EH (cell line): ENCODE results near the gene SERPINF2.
A peak's percentile ranks its signal among the peaks of the same experiment; 100 is the strongest.
"Not testable (repeated sequence)": the region's sequence is repeated elsewhere in the genome, so short reads cannot be mapped to it uniquely, and the experiment has no call there.

Experiments used
- DNase-seq: peaks from one replicate; pipeline ENCODE4 v3.0.0-alpha.2; 2015; ENCODE audit warnings: low read depth

Gene SERPINF2

DNA sequence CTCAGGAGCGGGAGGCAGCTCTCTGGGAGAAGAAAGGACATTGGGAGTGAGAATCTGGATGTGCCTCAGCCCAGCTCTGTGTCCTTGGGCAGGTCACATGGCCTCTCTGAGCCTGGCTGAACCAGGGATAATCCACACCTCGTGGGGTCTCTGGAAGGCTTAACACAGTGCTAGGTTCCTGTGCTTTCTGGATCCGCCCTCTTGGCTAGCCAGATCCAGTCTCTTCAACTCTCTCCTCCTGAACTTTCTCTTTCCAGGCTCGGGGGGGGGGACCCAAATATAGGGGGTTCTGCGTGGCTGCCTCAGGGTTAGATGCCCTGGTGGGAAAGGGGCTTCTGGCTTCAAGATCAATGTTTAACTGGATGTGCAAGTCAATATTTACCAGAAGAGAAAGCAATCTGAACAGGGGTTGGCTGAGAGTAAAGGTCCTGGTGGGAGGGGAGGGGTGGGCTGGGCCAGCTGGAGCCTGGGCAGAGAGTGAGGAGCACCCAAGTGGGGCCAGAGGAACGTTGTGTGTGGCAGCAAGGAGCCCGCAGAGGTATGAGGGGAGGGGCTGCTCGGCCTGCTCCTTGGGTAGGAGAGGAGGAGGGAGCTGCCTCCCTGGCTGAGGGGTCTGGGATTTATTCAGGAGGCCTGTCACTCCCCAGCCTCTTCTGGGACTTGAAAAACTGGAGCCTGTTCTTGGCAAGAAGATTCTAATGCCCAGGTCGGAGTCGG, at the start of gene SERPINF2:
TSS of gene SERPINF2 (plus strand) at position 501 of the 717 bp plus-strand sequence. CDS start 2,125 bp downstream, outside the sequence.
- DNase-seq: no peak

DNA sequence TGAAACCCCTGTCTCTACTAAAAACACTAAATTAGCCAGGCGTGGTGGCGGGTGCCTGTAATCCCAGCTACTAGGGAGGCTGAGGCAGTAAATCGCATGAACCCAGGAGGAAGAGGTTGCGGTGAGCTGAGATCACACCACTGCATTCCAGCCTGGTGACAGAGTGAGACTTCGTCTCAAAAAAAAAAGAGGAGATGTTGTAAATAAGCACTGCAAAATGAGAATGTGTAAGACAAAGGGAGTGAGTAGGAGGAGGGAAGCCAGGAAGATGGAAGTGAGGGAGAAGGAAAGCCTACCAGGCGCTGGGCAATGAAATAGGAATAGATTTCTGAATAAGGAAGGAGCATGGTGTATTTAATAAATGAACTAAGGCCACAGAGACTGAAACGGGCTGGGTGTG, 49.3 kb upstream of the SERPINF2 start:
- peak; percentile 53 for DNase-seq

DNA sequence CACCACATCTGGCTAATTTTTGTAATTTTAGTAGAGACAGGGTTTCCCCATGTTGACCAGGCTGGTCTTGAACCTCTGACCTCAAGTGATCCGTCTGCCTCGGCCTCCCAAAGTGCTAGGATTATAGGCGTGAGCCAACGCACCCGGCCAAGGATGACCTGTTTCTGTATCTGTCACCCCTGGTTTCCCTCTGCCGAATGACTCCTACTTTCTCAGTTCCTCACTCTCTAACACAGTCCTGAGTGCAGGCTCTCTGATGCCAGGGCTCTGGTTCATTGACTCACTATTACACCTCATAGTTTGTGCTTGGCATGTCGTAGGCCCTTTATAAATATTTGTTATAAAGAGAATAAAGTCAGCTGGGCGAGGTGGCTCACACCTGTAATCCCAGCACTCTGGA, 47.3 kb upstream of the SERPINF2 start:
- DNase-seq: no peak

DNA sequence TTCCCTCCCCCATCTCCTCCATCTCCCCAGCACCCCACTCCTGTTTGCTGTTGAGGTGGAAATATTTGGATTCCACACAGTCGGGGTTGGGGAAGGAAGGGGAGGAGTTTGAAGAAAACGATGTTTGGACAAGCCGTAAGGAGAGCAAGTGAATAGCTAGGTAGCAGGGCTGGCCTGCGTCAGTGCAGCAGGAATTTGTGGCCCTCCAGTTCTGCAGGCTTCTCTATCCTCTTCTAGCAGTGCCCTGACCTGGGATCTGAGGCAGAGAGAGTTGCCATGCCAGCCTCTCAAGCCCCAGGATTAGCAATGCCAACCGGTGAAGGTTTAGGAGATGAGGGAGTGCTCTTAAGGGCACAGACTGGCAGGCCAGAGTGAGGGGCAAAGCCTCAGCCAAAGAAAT, 45.0 kb upstream of the SERPINF2 start:
- no peak for DNase-seq

DNA sequence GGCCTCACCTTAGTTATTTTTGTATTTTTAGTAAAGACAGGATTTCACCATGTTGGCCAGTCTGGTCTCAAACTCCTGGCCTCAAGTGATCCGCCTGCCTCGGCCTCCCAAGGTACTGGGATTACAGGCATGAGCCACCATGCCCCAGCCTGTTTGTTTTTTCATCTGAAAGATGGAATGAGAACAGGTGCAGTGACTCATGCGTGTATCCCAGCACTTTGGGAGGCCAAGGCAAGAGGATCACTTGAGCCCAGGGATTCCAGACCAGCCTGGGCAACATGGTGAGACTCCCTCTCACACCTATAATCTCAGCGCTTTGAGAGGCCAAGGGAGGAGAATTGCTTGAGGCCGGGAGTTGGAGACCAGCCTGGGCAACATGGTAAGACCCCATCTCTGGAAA, 42.8 kb upstream of the SERPINF2 start:
- not testable (repeated sequence) for DNase-seq

DNA sequence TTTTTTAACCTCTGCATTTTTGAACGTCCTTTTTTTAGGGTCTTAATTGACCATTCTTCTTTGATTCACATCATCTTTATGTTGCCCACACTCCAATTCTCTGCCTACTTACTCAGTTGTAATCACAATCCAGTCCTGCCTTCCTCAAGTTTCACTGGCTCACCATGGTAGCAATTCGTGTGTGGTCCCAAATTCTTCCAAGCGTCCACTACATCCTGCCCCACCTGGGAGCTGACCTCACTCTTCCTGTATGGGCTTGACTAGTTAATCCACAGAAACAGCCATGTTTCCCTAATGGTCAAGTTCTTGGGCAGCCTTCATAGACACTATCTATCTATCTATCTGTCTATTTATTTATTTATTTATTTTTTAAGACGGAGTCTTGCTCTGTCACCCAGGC, 39.6 kb upstream of the SERPINF2 start:
- DNase-seq: peak; percentile 19

DNA sequence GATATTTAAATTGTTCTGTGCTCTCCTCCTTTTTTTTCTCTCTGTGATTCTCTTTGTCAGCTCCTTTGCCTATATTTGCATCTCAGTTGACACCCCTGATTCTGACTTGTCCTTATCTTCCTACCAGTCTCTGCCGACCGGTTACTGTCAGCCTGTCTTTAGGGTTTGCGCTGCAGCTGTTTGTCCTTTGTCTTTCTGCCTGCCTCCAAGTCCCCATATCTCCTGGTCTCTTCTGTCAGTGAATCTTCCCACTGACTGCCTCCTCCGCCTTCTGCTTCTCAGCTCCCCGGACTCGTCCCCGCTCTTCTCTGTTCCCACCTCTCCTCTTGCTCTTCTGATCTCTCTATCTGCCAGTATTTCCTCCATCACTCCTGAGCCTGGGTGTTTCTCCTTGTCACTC, 37.7 kb upstream of the SERPINF2 start:
- no peak for DNase-seq

DNA sequence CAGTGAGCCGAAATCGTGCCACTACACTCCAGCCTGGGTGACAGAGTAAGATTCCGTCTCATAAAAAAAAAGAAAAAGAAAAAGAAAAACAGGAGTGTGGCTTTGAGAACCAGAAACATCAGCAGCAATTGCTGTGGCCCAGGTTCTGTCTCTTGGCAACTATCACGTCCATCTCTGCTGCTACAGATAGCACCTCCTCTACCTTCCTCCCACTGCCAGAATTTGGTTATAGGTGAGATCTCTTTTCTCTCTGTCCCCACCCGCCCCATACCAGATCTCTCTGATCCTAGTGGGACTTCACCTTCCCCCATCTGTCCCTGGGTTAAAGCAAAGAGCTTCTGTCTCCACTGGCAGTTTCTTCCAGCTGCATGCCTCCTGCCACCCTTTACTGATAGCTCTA, 35.6 kb upstream of the SERPINF2 start:
- DNase-seq: no peak

DNA sequence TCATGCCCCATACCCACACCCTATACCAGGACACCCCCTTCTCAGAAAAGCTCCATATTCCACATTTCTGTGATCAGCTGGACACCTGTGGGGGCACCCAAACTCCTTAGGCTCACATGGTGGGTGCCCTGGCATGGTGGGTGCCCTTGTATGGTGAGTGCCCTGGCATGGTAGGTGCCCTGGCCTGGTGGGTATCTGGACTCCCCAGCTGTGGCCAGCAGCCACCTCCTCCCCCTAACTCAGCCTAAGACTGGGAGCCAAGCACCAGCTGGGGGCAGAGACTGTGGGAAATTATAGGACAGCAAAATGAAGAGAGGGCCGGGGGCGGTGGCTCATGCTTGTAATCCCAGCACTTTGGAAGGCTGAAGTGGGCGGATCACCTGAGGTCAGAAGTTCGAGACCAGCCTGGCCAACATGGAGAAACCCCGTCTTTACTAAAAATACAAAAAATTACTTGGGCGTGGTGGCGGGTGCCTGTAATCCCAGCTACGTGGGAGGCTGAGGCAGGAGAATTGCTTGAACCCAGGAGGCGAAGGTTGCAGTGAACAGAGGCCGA, 33.8 kb upstream of the SERPINF2 start:
- not testable (repeated sequence) for DNase-seq

DNA sequence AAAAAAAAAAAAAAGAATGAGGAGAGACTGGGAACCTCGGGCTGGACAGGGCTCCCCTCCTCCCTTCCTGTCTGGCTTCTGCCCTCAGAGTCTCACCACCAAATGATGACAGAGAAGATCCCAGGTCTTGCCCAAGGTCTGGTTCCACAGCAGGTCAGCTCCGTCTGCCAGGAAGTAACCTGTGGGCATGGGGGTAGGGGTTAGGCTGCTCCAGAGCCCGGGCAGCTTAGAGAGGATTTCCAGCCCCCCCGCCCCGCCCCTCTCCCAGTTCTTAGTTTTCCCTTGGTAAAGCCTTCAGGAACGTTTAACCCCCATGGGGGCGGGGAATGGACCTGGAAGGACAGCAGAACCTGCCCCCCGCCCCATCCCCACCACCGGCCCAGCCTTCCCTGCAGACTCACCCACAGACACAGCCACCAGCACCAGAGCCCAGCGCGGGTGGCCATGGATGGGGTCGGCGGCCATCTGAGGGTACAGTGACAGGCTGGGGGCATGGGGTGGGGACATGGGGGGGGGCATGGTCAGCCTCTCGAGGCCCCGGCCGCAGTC, 33.2 kb upstream of the SERPINF2 start:
- DNase-seq: peak; percentile 56

DNA sequence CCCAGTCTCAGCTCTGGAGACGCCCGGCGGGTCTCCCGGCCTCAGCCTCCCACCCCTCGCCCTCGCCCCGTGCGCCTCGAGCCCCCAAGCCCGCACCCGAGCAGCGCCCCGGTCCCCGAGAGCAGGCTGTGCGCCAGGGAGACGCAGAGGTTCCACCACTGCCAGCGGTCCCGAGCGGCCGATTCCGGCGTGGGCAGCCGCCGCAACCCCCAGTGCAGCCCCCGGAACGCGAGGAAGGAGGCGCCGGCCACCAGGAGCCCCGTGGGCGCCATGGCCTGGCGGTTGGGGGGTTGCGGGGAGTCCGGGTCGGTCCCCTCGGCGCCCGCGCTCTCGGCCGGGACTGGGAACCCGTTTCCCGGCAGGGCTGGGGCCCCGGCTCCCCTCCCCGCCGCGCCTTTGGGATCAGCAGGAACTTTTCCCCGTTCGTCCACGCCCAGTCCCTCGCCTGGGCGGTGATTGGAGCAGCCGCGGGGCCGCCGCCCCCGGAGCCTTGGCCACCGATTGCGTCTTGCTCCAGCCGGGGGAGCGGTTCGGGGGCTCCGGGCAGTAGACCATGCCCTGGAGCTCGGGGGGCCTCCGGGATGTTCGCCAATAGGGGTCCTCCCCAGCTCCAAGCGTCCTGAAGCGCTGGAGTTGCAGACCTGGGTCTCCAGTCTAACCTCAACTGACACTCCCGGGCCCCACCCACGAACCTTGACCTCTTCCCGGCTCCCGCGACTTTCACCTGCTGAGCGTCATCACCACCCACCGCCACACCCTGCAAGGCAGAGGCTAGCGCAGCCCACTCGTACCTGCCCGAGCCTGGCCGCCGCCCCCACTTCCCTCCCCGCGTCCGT, 32.5 kb upstream of the SERPINF2 start, which contains the start of gene TLCD2:
TSS of gene TLCD2 (minus strand) at position 407 of the 836 bp plus-strand sequence. CDS start at position 272, 135 bp downstream.
- peak; percentile 82 for DNase-seq

DNA sequence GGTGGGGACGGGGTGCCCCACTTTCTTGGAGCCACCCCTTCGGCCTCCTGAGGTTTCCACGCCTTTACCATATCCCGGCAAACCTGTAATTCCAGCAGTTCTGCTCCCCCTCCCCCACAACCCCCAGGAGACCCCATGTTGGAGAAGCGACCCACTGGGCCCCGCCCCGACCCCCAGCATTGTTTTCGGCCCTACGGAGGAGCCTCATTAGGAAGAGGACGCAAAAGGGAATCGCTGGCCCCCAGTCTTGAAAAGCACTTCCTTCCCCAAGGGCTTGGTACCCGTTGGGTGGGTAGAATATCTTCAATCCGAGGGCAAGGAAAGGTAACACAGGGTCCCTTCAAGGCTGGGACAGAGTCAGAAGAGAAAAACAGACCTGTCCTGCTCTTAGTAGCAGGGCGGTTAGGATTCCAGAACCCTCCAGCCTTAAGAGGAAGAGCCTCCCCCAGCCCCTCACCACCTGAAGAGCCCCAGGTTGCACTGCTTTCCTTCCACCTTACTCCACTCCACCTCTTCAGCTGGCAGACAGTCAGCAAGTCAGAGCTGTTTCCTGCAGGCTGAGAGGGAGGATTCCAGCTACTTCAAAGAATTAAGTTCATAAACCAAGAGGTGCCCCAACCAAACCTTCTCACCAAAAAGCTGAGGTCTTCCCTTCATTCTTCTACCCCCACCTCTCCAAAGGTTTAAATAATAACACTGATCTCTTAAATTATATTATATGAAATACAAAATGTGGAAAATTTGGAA, 31.7 kb upstream of the SERPINF2 start:
- DNase-seq: peak; percentile 59

DNA sequence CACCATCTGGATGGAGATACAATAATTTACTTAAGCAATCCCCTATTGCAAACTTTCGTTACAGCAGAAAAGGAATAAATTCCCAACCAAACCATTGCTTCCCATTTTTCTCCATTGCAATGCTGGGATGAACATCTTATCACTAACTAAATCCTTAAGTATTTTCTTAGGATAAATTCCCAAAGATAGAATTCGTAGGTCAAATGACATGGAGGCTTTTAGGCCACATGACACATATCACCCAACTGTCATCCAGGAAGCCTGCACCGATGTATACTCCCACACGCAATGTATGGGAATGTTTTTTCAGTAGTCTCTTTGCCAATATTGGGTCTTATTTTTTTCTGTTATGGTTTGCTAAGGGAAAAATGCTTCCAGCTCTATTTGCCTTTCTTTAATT, 30.9 kb upstream of the SERPINF2 start:
- DNase-seq: peak; percentile 24

DNA sequence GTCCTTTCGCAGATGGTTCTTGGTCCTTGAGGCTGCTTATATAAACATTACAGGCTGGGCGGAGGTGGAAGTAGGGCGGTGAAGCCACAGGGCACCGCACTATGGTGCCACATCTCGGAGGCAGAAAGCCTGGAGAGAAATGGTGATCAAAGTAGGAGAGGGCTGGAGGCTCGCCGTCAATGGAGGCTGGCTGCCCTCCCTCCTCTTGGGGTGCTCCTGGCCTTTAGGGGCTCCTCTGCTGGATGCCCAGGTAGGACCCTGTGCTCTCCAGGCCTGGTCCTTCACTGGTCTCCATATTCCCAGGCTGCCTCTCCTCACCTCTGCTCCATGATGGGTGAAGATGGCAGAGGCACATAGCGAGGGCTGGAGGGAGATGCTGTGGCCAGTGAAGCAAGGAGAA, 30.4 kb upstream of the SERPINF2 start:
- peak; percentile 6 for DNase-seq

DNA sequence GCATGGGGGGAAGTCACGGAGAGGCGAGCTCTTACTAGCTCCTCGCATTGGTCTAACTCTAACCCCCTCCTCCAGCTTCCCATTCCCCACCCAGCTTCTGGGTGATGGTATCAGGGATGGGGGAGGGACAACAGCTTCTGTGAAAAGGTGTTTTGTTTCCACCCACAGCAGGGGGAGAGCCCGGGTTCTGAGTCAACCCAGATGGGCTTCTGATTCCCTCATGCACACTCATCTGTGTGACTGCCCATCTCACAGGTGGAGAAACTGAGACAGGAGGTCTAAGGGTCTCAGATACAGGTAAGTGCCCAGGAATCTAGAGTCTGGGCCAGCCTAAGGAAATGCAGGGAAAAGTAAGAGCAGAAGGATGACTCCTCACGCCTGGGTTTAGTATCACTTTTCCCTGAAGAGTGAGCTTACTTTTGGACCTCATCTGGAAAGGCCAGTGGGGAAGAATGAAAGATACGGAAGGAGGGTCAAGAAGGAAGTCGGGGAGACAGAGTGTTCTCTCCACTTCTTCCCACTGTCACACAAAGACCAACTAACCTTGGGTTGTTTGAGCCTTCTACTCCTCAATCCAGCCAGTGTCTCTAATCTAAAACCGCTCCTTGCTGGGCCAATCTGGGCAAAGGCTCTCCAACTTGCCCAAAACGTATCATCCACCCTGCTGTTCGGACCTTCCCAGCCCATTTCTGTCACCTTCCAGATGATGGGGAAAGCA, 29.4 kb upstream of the SERPINF2 start:
- peak; percentile 22 for DNase-seq

DNA sequence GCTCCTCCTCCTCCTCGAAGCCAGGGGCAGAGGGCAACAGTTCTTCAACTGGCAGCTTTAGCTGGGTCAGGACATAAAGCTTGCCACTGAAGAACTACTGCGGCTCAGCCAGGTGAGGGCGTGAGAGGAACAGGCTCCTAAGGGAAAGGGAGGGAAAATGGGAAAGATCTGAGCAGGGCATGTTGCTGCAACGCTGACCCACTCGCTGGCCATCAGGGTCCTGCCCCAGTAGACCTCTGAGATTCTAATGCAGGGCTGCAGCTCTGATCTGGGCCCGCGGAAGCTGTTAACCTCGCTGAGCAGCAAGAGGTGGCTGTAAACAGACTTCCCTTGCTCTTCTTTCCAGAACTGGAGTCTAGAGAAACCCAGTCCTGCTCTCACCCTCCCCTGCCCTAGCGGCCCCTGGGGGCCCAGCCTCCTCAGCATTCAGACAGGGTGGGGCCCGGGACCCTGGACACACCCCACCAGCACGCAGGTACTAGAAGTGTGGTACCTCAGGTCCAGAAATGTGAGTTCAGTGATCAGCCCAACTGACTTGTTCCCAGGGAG, 28.7 kb upstream of the SERPINF2 start:
- peak; percentile 50 for DNase-seq

DNA sequence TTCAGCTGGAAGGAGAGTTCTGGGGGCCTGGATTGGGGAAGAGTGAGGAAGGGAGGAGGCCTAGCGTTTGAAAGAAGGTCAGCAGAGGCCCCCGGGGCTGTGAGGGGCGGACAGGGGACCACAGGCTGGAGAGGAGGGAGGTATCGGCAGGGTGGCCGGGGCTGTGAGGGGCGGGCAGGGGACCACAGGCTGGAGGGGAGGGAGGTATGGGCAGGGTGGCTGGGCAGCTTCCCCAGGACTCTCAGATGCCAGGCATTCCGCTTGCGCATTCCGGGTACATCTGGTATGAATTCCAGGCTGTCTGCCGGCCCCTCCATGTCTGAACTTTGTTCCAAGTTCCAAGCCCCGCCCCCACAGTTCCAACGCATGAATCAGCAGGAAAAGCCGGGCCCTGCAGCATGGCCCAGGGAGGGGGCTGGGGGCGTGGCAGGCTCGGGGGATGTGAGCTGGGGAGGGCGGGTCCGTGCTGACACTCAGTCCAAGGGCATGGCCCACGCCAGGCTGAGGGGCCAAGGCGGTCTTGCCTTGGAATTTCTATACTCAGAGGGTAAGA, 28.2 kb upstream of the SERPINF2 start:
- DNase-seq: peak; percentile 99

DNA sequence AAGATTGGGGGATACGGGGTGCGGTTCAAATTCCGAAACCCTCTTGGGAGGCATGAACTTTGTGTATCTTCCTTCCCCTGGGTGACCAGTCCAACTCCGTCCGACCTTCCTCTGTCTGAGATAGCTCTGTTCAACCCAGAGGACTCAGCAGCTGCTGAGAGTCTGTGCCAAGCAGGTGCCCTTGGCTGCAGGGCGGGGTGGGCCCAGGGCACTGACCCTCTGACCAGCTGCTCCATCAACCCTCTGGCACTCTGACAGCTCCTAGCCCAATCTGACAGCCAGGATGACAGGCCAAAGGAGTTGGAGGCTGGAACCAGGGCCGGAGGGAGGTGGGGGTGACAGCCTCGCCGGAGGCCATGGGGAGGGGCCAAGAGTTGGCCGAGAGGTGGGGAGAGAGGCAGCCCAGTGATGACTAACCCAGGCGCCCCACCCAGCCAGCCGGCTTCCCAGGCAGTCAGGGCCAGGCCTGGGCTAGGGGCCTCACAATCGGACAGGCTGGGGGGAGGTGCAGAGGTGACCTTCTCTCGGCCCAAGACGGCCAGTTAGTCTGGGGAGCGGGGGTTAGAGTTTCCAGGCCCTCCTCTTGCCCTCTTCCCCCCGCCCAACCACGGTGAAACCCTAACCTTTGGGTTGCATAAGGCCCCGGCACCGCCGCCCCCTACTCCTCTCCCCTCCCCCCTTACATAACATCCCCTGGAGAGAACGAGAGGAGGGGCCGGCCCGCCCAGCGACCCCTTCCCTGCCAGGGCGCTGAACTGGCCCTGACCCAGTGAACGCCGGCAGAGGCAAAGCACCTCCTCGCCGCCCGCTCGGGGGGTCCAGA, 27.5 kb upstream of the SERPINF2 start:
- DNase-seq: peak; percentile 96

DNA sequence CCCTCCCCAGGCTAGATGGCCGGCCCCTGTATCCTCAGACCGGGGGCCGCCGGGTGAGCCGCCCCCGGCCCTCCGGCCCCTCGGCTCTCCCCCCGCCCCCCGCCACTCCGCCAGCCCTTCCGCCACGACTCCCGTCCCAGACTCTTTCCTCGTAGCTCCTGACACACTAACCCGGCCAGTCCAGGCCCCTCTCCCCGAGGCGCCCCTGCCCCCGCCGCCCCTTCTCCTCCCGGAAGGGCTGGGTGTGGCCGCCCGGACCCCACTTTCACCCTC, 26.9 kb upstream of the SERPINF2 start:
- no peak for DNase-seq
